IPS-18a (cell line): ENCODE results near the gene POLL.

ENCODE experiments used
- H3K27ac ChIP-seq: one replicate; pipeline ENCODE4 v1.5.1; 2013; ENCODE audit warnings: low read length
- H3K27me3 ChIP-seq: one replicate; pipeline ENCODE4 v1.6.1; 2013; ENCODE audit warnings: mild to moderate bottlenecking, low read length; ENCODE audit not compliant: control insufficient read depth, insufficient read depth
- H3K36me3 ChIP-seq: one replicate; pipeline ENCODE4 v1.6.1; 2013; ENCODE audit warnings: low read depth, low read length; ENCODE audit not compliant: control insufficient read depth
- H3K4me1 ChIP-seq: one replicate; pipeline ENCODE4 v1.6.1; 2013; ENCODE audit warnings: low read depth, low read length; ENCODE audit not compliant: control insufficient read depth
- H3K4me3 ChIP-seq: one replicate; pipeline ENCODE4 v1.5.1; 2013; ENCODE audit warnings: low read length
- H3K9ac ChIP-seq: one replicate; pipeline ENCODE4 v1.6.1; 2013; ENCODE audit warnings: mild to moderate bottlenecking, low read length, moderate library complexity
- H3K9me3 ChIP-seq: one replicate; pipeline ENCODE4 v1.6.1; 2013; ENCODE audit warnings: low read depth, low read length; ENCODE audit not compliant: control insufficient read depth

POLL gene

GRCh38 chr10:101617824-101618568 lies 29.9 kb upstream of the POLL start:
- Histone ChIP-seq H3K9ac (no peak overlapping the region), H3K27ac (no peak overlapping the region), H3K27me3 (no peaks in the 10 kb centered on the region), H3K9me3 (no peaks in the 10 kb centered on the region), H3K36me3 (no peaks in the 10 kb centered on the region), H3K4me1 (peaks cover 17% of the 10 kb centered on the region), H3K4me3 (no peak overlapping the region)

GRCh38 chr10:101617102-101617823 lies 29.2 kb upstream of the POLL start:
- H3K4me3 ChIP-seq: no peak overlapping the region
- no peaks in the 10 kb centered on the region for H3K36me3 ChIP-seq
- no peak overlapping the region for H3K9ac ChIP-seq
- H3K4me1 ChIP-seq: peaks cover 17% of the 10 kb centered on the region
- no peak overlapping the region for H3K27ac ChIP-seq
- no peaks in the 10 kb centered on the region for H3K27me3 ChIP-seq
- no peaks in the 10 kb centered on the region for H3K9me3 ChIP-seq

- H3K4me3 ChIP-seq: no peak overlapping the region
- H3K9ac ChIP-seq: no peak overlapping the region
- H3K9me3 ChIP-seq: no peaks in the 10 kb centered on the region
- no peaks in the 10 kb centered on the region for H3K36me3 ChIP-seq
- no peak overlapping the region for H3K27ac ChIP-seq
- H3K27me3 ChIP-seq: no peaks in the 10 kb centered on the region
- peaks cover 17% of the 10 kb centered on the region for H3K4me1 ChIP-seq
Observed at GRCh38 chr10:101616415-101617101, 28.5 kb upstream of the POLL start.

GRCh38 chr10:101615525-101616116 lies 27.6 kb upstream of the POLL start:
- Histone ChIP-seq H3K9me3 (no peaks in the 10 kb centered on the region), H3K36me3 (no peaks in the 10 kb centered on the region), H3K27ac (no peak overlapping the region), H3K9ac (no peak overlapping the region), H3K4me1 (peaks cover 17% of the 10 kb centered on the region), H3K4me3 (no peak overlapping the region), H3K27me3 (no peaks in the 10 kb centered on the region)

- Histone ChIP-seq H3K4me3 (no peak overlapping the region), H3K4me1 (peaks cover 17% of the 10 kb centered on the region), H3K9me3 (no peaks in the 10 kb centered on the region), H3K27ac (no peak overlapping the region), H3K27me3 (no peaks in the 10 kb centered on the region), H3K36me3 (no peaks in the 10 kb centered on the region), H3K9ac (no peak overlapping the region)
Observed at GRCh38 chr10:101614663-101615524, 26.8 kb upstream of the POLL start.

- H3K27ac ChIP-seq: no peak overlapping the region
- no peak overlapping the region for H3K9ac ChIP-seq
- H3K36me3 ChIP-seq: peaks cover 7% of the 10 kb centered on the region
- H3K9me3 ChIP-seq: no peaks in the 10 kb centered on the region
- no peaks in the 10 kb centered on the region for H3K27me3 ChIP-seq
- no peak overlapping the region for H3K4me3 ChIP-seq
- H3K4me1 ChIP-seq: peaks cover 17% of the 10 kb centered on the region
Observed at GRCh38 chr10:101613646-101614045, 25.6 kb upstream of the POLL start.

GRCh38 chr10:101612872-101613271 lies 24.8 kb upstream of the POLL start:
- no peak overlapping the region for H3K4me3 ChIP-seq
- peaks cover 7% of the 10 kb centered on the region for H3K36me3 ChIP-seq
- H3K9me3 ChIP-seq: no peaks in the 10 kb centered on the region
- no peaks in the 10 kb centered on the region for H3K27me3 ChIP-seq
- H3K27ac ChIP-seq: no peak overlapping the region
- no peak overlapping the region for H3K9ac ChIP-seq
- H3K4me1 ChIP-seq: peaks cover 17% of the 10 kb centered on the region

- H3K9me3 ChIP-seq: no peaks in the 10 kb centered on the region
- H3K27ac ChIP-seq: no peak overlapping the region
- H3K36me3 ChIP-seq: peaks cover 7% of the 10 kb centered on the region
- no peaks in the 10 kb centered on the region for H3K27me3 ChIP-seq
- no peak overlapping the region for H3K4me3 ChIP-seq
- peaks cover 22% of the 10 kb centered on the region for H3K4me1 ChIP-seq
- H3K9ac ChIP-seq: no peak overlapping the region
Observed at GRCh38 chr10:101612086-101612485, 24.0 kb upstream of the POLL start.

- Histone ChIP-seq H3K4me1 (peaks cover 23% of the 10 kb centered on the region), H3K27me3 (no peaks in the 10 kb centered on the region), H3K36me3 (peaks cover 7% of the 10 kb centered on the region), H3K9me3 (no peaks in the 10 kb centered on the region), H3K9ac (no peak overlapping the region), H3K27ac (no peak overlapping the region), H3K4me3 (no peak overlapping the region)
Observed at GRCh38 chr10:101611096-101611905, 23.2 kb upstream of the POLL start.

- Histone ChIP-seq H3K9ac (no peak overlapping the region), H3K27me3 (no peaks in the 10 kb centered on the region), H3K27ac (no peak overlapping the region), H3K9me3 (no peaks in the 10 kb centered on the region), H3K4me3 (no peak overlapping the region), H3K4me1 (peaks cover 11% of the 10 kb centered on the region), H3K36me3 (peaks cover 7% of the 10 kb centered on the region)
Observed at GRCh38 chr10:101609481-101609880, 21.4 kb upstream of the POLL start.
